IPS-18c (cell line): ENCODE results near the gene HINT2.

Experiments used
- H3K4me3 ChIP-seq: 2 replicates; pipeline ENCODE4 v1.7.0; 2013; ENCODE audit warnings: low read depth, mild to moderate bottlenecking, low read length, moderate library complexity; ENCODE audit not compliant: insufficient read depth
- H3K9me3 ChIP-seq: one replicate; pipeline ENCODE4 v1.6.1; 2013; ENCODE audit warnings: mild to moderate bottlenecking, low read length, moderate library complexity; ENCODE audit not compliant: control insufficient read depth, insufficient read depth

The HINT2 gene

DNA sequence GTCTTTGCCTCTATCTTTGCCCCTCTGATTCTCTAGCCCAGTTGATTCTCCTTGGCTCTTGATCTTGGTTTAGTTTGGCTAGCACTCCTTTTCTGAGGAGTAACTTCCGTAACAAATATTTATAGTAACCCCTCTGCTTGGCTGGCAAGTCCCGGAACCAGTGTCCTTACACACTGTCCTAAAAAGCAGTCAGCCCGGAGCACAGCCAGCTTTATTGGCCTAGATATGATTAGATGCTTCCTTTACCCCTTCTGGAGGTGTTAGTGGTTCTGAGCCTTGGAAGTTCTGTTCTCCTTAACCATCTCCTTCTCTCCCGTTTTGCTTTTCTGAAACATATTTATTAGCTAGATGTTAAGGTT lies 43.8 kb downstream of the HINT2 start:
- no peak overlapping the region for H3K4me3 ChIP-seq
- H3K9me3 ChIP-seq, result no peaks in the 10 kb centered on the region

DNA sequence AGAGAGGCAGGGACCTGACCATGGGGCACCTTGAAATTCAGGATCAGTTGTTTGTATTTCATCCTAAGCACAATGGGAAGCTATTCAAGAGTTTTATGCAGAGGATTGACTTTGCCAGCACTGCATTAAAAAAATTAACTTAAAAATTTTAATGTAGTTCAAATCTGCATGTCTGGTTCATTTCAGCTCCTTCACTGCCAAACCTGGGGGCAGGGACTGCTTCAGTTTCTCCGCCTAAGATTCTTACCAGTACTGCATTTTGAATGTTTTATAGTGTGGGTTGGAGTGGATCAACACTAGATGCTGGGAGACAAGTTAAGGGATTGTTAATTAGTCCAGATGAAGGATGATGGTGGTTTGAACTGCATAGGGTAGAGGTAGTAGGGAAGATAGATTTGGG lies 45.1 kb downstream of the HINT2 start:
- H3K9me3 ChIP-seq, result no peaks in the 10 kb centered on the region
- no peak overlapping the region for H3K4me3 ChIP-seq

DNA sequence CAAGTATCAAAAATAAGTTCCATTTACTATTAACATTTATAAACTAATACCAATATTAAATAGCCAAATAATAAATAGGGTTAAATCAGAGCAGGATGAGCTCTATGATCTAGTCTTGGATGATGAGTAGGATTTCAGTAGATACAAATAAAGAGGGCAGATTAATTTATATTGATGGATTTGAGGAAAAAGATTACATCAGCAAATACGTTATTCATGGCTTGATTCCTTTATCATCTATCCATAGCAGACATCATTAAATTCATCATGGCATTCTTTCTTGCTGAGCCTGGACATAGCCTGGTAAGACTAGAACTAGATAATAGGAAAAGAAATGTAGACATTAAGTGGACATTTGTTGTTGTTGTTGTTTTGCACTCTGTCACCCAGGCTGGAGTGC lies 47.4 kb downstream of the HINT2 start:
- no peak overlapping the region for H3K4me3 ChIP-seq
- no peaks in the 10 kb centered on the region for H3K9me3 ChIP-seq

- Histone ChIP-seq H3K4me3 (no peak overlapping the region), H3K9me3 (no peaks in the 10 kb centered on the region)
These were observed 47.8 kb downstream of the HINT2 start for GRCh38 chr9:35766997-35767396.

- Histone ChIP-seq H3K9me3 (peaks cover 2% of the 10 kb centered on the region), H3K4me3 (no peak overlapping the region)
These were observed 51.0 kb downstream of the HINT2 start for GRCh38 chr9:35763803-35764202.

DNA sequence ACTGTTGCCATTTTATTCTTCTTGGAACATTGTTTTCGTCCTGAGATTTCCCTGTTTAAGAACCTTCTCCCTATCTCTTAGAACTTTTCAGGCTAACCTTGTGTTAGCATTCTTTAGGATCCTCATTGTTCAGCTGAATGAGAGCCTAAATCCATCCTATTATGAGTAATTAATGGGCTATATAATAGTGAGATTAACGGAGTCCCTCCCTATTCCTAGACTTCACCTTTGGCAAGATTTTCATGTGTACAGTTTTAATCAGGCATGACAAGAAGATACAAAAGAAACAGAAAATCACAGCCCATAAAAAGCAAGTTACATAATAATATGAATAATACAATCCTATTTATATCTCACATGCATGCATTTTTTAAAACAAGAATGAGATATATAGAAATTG lies 51.7 kb downstream of the HINT2 start:
- H3K4me3 ChIP-seq, result no peak overlapping the region
- H3K9me3 ChIP-seq, result peaks cover 2% of the 10 kb centered on the region
